Brain microvascular endothelial cell (primary cell): Measurements from ENCODE around the gene SLC35B2.

ENCODE experiments used
- DNase-seq: peaks from one replicate; pipeline ENCODE4 v3.0.0-alpha.2; 2020
- H3K27ac ChIP-seq: fragments of 250-450 bp; sonication (Bioruptor Pico); 2 replicates; pipeline ENCODE4 v1.5.1; 2020; ENCODE audit warnings: mild to moderate bottlenecking, moderate library complexity
- H3K27me3 ChIP-seq: fragments of 250-450 bp; sonication (Bioruptor Pico); replicated peaks from 2 replicates; pipeline ENCODE4 v1.5.1; 2020; ENCODE audit warnings: mild to moderate bottlenecking
- H3K36me3 ChIP-seq: fragments of 250-450 bp; sonication (Bioruptor Pico); replicated peaks from 2 replicates; pipeline ENCODE4 v1.5.1; 2020; ENCODE audit warnings: mild to moderate bottlenecking
- H3K4me3 ChIP-seq: 2 replicates; pipeline ENCODE4 v1.5.1; 2011; ENCODE audit warnings: low read depth, mild to moderate bottlenecking, control low read depth, low read length, moderate library complexity
- CTCF ChIP-seq: IDR thresholded peaks from 2 replicates; pipeline ENCODE4 v1.5.1; 2011; ENCODE audit warnings: low read depth, mild to moderate bottlenecking, moderate library complexity, low read length, control low read depth, inconsistent platforms; ENCODE audit errors: missing control alignments
- in situ Hi-C: cut with HindIII; loops from 2 replicates; pipeline ENCODE4 v1.10.0; 2017; ENCODE audit warnings: low sequenced_read_pairs, low pct_ligation_motif_present

Gene SLC35B2

GRCh38 chr6:44275271-44275748 lies 18.0 kb upstream of the SLC35B2 start:
- in situ Hi-C loops: no loop called here
- H3K27ac ChIP-seq: no peak overlapping the region
- no peak for TF ChIP-seq CTCF
- H3K36me3 ChIP-seq: no peaks in the 10 kb centered on the region
- H3K27me3 ChIP-seq: peaks cover 35% of the 10 kb centered on the region
- H3K4me3 ChIP-seq: no peak overlapping the region
- DNase-seq: no peak

GRCh38 chr6:44273617-44274016 lies 16.3 kb upstream of the SLC35B2 start:
- H3K27me3 ChIP-seq: peaks cover 51% of the 10 kb centered on the region
- in situ Hi-C loops: no loop called here

GRCh38 chr6:44272999-44273566 lies 15.8 kb upstream of the SLC35B2 start:
- no peak overlapping the region for H3K27ac ChIP-seq
- H3K36me3 ChIP-seq: no peaks in the 10 kb centered on the region
- in situ Hi-C loops: no loop called here
- H3K27me3 ChIP-seq: peaks cover 54% of the 10 kb centered on the region
- DNase-seq: no peak
- TF ChIP-seq CTCF: no peak
- no peak overlapping the region for H3K4me3 ChIP-seq

More at GRCh38 chr6:44273617-44274016, 16.3 kb upstream of the SLC35B2 start:
- Histone ChIP-seq H3K36me3 (no peaks in the 10 kb centered on the region), H3K4me3 (no peak overlapping the region), H3K27ac (no peak overlapping the region)
- no peak for TF ChIP-seq CTCF
- DNase-seq: no peak

GRCh38 chr6:44272529-44272928 lies 15.2 kb upstream of the SLC35B2 start:
- Histone ChIP-seq H3K36me3 (no peaks in the 10 kb centered on the region), H3K27me3 (peaks cover 54% of the 10 kb centered on the region), H3K27ac (no peak overlapping the region), H3K4me3 (no peak overlapping the region)
- TF ChIP-seq CTCF: no peak
- DNase-seq: no peak
- in situ Hi-C loops: no loop called here

- H3K36me3 ChIP-seq: no peaks in the 10 kb centered on the region
- H3K27ac ChIP-seq: no peak overlapping the region
- peaks cover 51% of the 10 kb centered on the region for H3K27me3 ChIP-seq
- TF ChIP-seq CTCF: no peak
- no peak for DNase-seq
- in situ Hi-C loops: no loop called here
- H3K4me3 ChIP-seq: no peak overlapping the region
Measured at GRCh38 chr6:44271914-44272313, 14.6 kb upstream of the SLC35B2 start.

- Histone ChIP-seq H3K36me3 (no peaks in the 10 kb centered on the region), H3K27me3 (peaks cover 48% of the 10 kb centered on the region), H3K4me3 (no peak overlapping the region), H3K27ac (no peak overlapping the region)
- no peak for DNase-seq
- TF ChIP-seq CTCF: no peak
- in situ Hi-C loops: no loop called here
Measured at GRCh38 chr6:44271406-44271723, 14.0 kb upstream of the SLC35B2 start.
